ENCODE results near the gene HBQ1.
"Not testable (repeated sequence)": the region's sequence is repeated elsewhere in the genome, so short reads cannot be mapped to it uniquely, and the experiment has no call there.

HBQ1 gene

GRCh38 chr16:168424-168823 lies 11.8 kb upstream of the HBQ1 start:
- H3K36me3 ChIP-seq (ENCODE audit: control insufficient read depth, insufficient read depth, low read length), result no peaks in the 10 kb centered on the region

GRCh38 chr16:169014-169413 lies 11.2 kb upstream of the HBQ1 start:
- 56 to 69% methylated on average over 3 of the region's 3 CpGs for WGBS, 2 experiments (ENCODE audit: insufficient coverage in 2 of 2)

More at GRCh38 chr16:168424-168823, 11.8 kb upstream of the HBQ1 start:
- H3K9me3 ChIP-seq (ENCODE audit: control insufficient read depth, low read length), result no peaks in the 10 kb centered on the region
- H3K4me3 ChIP-seq (ENCODE audit: extremely low read depth, insufficient read depth, low read length, poor library complexity, severe bottlenecking), result no peak overlapping the region
- H3K27ac ChIP-seq (ENCODE audit: low read depth, low read length, severe bottlenecking), result no peak overlapping the region
- WGBS, 2 experiments (ENCODE audit: insufficient coverage in 2 of 2), result 78 to 89% methylated on average over 3 to 6 of the region's 6 CpGs
- H3K4me1 ChIP-seq (ENCODE audit: control insufficient read depth, insufficient read depth, low read length, poor library complexity, severe bottlenecking), result peaks cover 11% of the 10 kb centered on the region

GRCh38 chr16:170088-170507 lies 10.2 kb upstream of the HBQ1 start:
- H3K4me3 ChIP-seq (ENCODE audit: extremely low read depth, insufficient read depth, low read length, poor library complexity, severe bottlenecking); H3K36me3 ChIP-seq (ENCODE audit: control insufficient read depth, insufficient read depth, low read length); H3K27ac ChIP-seq (ENCODE audit: low read depth, low read length, severe bottlenecking); H3K9me3 ChIP-seq (ENCODE audit: control insufficient read depth, low read length): not testable (repeated sequence)
- WGBS, 2 experiments (ENCODE audit: insufficient coverage in 2 of 2), result 0% methylated on average over 3 of the region's 5 CpGs; no CpG with 5 or more reads in 1 of the 2 experiments
- peaks cover 11% of the 10 kb centered on the region for H3K4me1 ChIP-seq (ENCODE audit: control insufficient read depth, insufficient read depth, low read length, poor library complexity, severe bottlenecking)

More at GRCh38 chr16:169014-169413, 11.2 kb upstream of the HBQ1 start:
- Histone ChIP-seq H3K36me3 (ENCODE audit: control insufficient read depth, insufficient read depth, low read length) (no peaks in the 10 kb centered on the region), H3K27ac (ENCODE audit: low read depth, low read length, severe bottlenecking) (no peak overlapping the region), H3K4me1 (ENCODE audit: control insufficient read depth, insufficient read depth, low read length, poor library complexity, severe bottlenecking) (peaks cover 11% of the 10 kb centered on the region), H3K4me3 (ENCODE audit: extremely low read depth, insufficient read depth, low read length, poor library complexity, severe bottlenecking) (no peak overlapping the region), H3K9me3 (ENCODE audit: control insufficient read depth, low read length) (no peaks in the 10 kb centered on the region)

- Histone ChIP-seq H3K27ac (ENCODE audit: low read depth, low read length, severe bottlenecking) (no peak overlapping the region), H3K4me1 (ENCODE audit: control insufficient read depth, insufficient read depth, low read length, poor library complexity, severe bottlenecking) (peaks cover 8% of the 10 kb centered on the region), H3K36me3 (ENCODE audit: control insufficient read depth, insufficient read depth, low read length) (no peaks in the 10 kb centered on the region), H3K9me3 (ENCODE audit: control insufficient read depth, low read length) (no peaks in the 10 kb centered on the region), H3K4me3 (ENCODE audit: extremely low read depth, insufficient read depth, low read length, poor library complexity, severe bottlenecking) (no peak overlapping the region)
- WGBS, 2 experiments (ENCODE audit: insufficient coverage in 2 of 2), result 100% methylated on average over 1 of the region's 1 CpG; no CpG with 5 or more reads in 1 of the 2 experiments
These were observed 9.5 kb upstream of the HBQ1 start for GRCh38 chr16:170788-171187.

GRCh38 chr16:172374-172941 lies 7.8 kb upstream of the HBQ1 start, which contains the start of gene HBA2:
Gene HBA2 (plus strand): TSS chr16:172876. CDS start chr16:172913, 37 bp downstream.
- H3K4me3 ChIP-seq (ENCODE audit: extremely low read depth, insufficient read depth, low read length, poor library complexity, severe bottlenecking); H3K4me1 ChIP-seq (ENCODE audit: control insufficient read depth, insufficient read depth, low read length, poor library complexity, severe bottlenecking); H3K9me3 ChIP-seq (ENCODE audit: control insufficient read depth, low read length); H3K27ac ChIP-seq (ENCODE audit: low read depth, low read length, severe bottlenecking); H3K36me3 ChIP-seq (ENCODE audit: control insufficient read depth, insufficient read depth, low read length): not testable (repeated sequence)
- no CpG with 5 or more reads among the region's 74 CpGs for WGBS, 2 experiments (ENCODE audit: insufficient coverage in 2 of 2)

- H3K27ac ChIP-seq (ENCODE audit: low read depth, low read length, severe bottlenecking); H3K36me3 ChIP-seq (ENCODE audit: control insufficient read depth, insufficient read depth, low read length); H3K9me3 ChIP-seq (ENCODE audit: control insufficient read depth, low read length); H3K4me1 ChIP-seq (ENCODE audit: control insufficient read depth, insufficient read depth, low read length, poor library complexity, severe bottlenecking); H3K4me3 ChIP-seq (ENCODE audit: extremely low read depth, insufficient read depth, low read length, poor library complexity, severe bottlenecking): not testable (repeated sequence)
- 10 to 14% methylated on average over 8 to 24 of the region's 44 CpGs for WGBS, 2 experiments (ENCODE audit: insufficient coverage in 2 of 2)
These were observed 6.9 kb upstream of the HBQ1 start for GRCh38 chr16:173211-173854.

GRCh38 chr16:173928-174769 lies 6.1 kb upstream of the HBQ1 start:
- 0 to 55% methylated on average over 2 to 4 of the region's 13 CpGs for WGBS, 2 experiments (ENCODE audit: insufficient coverage in 2 of 2)
- not testable (repeated sequence) for H3K36me3 ChIP-seq (ENCODE audit: control insufficient read depth, insufficient read depth, low read length); H3K27ac ChIP-seq (ENCODE audit: low read depth, low read length, severe bottlenecking); H3K9me3 ChIP-seq (ENCODE audit: control insufficient read depth, low read length); H3K4me1 ChIP-seq (ENCODE audit: control insufficient read depth, insufficient read depth, low read length, poor library complexity, severe bottlenecking); H3K4me3 ChIP-seq (ENCODE audit: extremely low read depth, insufficient read depth, low read length, poor library complexity, severe bottlenecking)

- WGBS, 2 experiments (ENCODE audit: insufficient coverage in 2 of 2), result 43 to 44% methylated on average over 1 to 2 of the region's 8 CpGs
- no peak overlapping the region for H3K4me3 ChIP-seq (ENCODE audit: extremely low read depth, insufficient read depth, low read length, poor library complexity, severe bottlenecking)
- no peaks in the 10 kb centered on the region for H3K4me1 ChIP-seq (ENCODE audit: control insufficient read depth, insufficient read depth, low read length, poor library complexity, severe bottlenecking)
- no peaks in the 10 kb centered on the region for H3K9me3 ChIP-seq (ENCODE audit: control insufficient read depth, low read length)
- H3K36me3 ChIP-seq (ENCODE audit: control insufficient read depth, insufficient read depth, low read length), result no peaks in the 10 kb centered on the region
- H3K27ac ChIP-seq (ENCODE audit: low read depth, low read length, severe bottlenecking), result no peak overlapping the region
These were observed 5.0 kb upstream of the HBQ1 start for GRCh38 chr16:175011-175949.

- not testable (repeated sequence) for H3K9me3 ChIP-seq (ENCODE audit: control insufficient read depth, low read length); H3K4me3 ChIP-seq (ENCODE audit: extremely low read depth, insufficient read depth, low read length, poor library complexity, severe bottlenecking); H3K27ac ChIP-seq (ENCODE audit: low read depth, low read length, severe bottlenecking); H3K36me3 ChIP-seq (ENCODE audit: control insufficient read depth, insufficient read depth, low read length); H3K4me1 ChIP-seq (ENCODE audit: control insufficient read depth, insufficient read depth, low read length, poor library complexity, severe bottlenecking)
- no CpG with 5 or more reads among the region's 39 CpGs for WGBS, 2 experiments (ENCODE audit: insufficient coverage in 2 of 2)
These were observed 4.3 kb upstream of the HBQ1 start for GRCh38 chr16:176006-176405.

Measured in mesodermal cell (in vitro differentiated cells).